ENCODE data around the gene PADI1. TPM values are rescaled to one million over a fixed set of nuclear protein-coding genes. Genes with fewer than 3 reads are reported as not detected.
A peak's percentile ranks its signal among the peaks of the same experiment; 100 is the strongest.

Gene PADI1
- total RNA-seq, 1 donor from 2014 or later = 1.5 TPM

DNA sequence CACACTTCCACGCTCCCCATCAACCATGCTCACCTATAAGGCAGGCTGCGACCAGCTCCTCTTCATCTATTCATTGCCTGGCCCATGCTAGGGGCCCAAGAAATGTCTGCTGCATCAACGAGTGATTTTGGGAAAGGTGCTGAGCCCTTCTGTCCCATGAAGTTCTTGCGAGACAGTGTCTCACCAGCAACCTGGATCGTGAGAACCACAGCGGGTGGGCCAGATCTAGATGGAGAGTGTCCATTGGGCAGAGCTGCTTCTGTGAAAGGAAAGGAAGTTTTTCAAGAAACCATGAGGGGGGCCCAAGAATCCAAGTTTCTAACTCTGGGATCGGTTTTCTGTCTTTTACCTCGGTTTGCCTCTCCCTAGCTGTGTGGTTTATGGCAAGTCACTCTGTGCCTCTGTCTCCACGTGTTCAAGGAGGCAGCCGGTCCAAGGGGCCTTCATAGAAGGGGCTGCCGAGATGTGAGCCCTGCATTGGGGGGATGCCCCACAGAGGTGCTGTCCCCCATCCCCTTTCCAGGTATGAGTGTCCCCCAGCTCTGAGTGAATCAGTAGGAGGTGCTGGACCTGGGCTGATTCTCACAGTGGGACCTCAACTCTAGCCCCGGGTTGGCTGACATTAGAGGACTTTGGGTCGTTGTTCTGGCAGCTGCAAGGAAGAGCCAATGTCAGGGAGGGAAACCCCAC is 8.3 kb upstream of the PADI1 start:
- DNase-seq (ENCODE audit: low read depth) = no peak

GRCh38 chr1:17197696-17198095 is 7.2 kb upstream of the PADI1 start:
- no peak for DNase-seq (ENCODE audit: low read depth)

GRCh38 chr1:17198476-17199258 is 6.3 kb upstream of the PADI1 start:
- peak; percentile 50 for DNase-seq (ENCODE audit: low read depth)

DNA sequence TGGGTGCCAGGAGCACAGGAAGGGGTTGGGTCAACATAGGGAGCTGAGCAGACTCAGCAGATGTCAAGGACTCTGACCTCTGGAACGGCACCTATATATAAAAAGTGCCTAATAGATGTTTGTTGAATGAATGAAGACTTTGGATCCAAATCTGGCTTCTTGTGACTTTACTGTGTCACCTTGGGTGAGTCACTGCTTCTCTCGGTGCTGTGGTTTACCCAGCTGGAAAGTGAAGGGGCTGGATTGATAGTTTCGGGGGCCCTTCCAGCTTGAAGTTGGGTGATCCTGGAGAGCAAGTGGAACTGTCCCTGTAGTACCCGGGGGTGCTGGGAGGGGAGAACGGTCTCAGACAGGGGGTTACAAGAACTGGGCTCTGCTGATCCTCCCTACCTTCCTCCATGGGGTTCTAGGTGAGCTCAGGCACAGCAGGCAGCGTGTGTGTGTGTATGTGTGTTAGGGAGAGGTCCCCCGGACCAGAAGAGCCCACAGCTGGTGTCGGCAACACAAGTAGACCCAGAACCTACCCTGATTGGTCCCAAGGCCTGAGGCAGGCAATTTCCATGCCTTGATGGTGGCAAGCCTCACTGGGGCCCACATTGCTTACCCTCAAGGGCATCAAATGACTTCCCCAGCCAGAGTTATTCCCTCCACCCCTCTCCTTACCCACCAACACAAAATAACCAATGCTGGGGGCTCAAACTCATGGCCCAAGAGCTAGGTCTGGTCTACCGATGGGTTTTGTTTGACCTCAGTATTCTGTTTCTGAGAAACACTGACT is 5.5 kb upstream of the PADI1 start:
- no peak for DNase-seq (ENCODE audit: low read depth)

- DNase-seq (ENCODE audit: low read depth) = no peak
Measured at GRCh38 chr1:17200246-17200645, 4.7 kb upstream of the PADI1 start.

DNA sequence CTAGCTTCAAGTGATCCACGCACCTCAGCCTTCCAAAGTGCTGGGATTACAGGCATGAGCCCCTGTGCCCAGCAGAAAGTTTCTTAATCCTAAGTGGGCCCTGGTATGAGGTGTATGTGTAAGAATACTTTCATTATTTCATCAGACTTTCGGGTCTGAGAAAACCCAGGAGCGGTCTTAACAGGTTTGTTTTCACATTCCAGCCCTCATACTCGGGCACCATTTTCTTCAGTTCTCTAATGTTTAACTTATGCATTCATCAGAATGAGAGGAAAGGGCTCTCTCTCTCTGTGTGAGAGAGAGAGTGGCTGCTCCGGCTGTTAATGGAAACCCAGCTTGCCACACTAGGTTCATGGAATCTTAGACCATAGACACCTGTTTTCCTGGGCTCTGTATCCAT is 4.2 kb upstream of the PADI1 start:
- DNase-seq (ENCODE audit: low read depth) = peak; percentile 98

- DNase-seq (ENCODE audit: low read depth) = peak; percentile 89
Measured at GRCh38 chr1:17201201-17202021, 3.5 kb upstream of the PADI1 start.

DNA sequence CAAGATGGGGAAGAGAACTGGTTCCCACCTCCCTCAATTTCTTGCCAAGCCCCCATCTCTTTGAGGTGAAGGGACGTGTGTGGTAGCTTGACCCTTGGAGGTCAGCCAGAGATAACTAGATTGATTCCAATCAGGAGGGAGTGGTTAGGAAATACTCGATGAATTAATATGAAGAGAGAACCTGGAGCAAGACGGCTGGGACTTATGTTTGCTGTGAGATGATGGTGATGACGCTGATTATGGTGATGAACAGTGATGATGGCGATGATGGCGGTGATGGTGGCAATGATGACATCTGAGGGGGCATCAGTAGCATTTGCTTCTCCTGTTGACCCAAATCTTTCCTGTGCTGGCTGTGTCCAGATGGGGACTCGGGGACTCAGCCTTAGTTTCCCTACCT is 724 bp downstream of the PADI1 start:
- DNase-seq (ENCODE audit: low read depth) = no peak

DNA sequence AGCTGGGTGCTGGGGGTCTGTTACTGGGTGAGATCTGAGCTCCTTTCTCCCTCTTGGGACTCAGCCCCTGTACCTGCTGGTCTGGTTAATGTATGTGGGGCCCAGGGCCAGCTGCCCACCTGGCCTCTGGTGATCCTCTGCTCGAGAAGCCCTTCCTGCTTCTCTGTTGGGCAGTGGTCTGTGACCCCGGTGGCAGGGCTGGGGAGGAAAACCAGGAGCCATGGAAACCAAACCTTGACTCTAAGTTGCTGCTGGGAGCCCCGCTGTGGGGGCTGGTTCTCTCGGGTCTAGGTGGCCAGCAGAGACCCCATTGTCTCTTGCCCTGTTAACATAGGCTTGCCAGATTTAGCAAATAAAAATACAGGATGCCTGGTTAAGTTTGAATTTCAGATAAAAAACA is 1.3 kb downstream of the PADI1 start:
- no peak for DNase-seq (ENCODE audit: low read depth)

GRCh38 chr1:17207046-17207445 is 2.1 kb downstream of the PADI1 start:
- DNase-seq (ENCODE audit: low read depth) = peak; percentile 53

- no peak for DNase-seq (ENCODE audit: low read depth)
Measured at GRCh38 chr1:17207540-17207939, 2.6 kb downstream of the PADI1 start.

DNA sequence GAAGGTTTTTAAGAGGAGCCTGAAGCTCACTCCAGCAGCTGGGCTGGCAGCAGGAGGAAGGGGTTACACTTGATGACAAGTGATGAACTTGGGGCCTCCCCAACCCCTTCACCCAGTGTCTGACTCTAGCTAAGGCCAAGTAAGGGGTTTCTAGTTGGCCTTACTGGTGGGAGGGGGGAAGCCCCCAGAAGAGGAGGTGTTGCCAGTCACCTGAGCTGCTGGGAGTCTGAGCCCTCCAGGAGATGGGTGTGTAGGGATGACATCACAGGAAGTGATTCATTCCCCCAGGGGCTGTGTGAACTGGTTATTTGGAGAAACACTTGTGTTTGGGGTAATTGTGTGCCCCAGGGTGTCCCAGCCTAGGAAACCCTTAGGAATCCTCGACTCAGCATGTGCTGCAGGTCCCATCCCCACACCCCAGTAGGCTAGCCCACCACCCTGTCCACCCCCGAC is 3.1 kb downstream of the PADI1 start:
- DNase-seq (ENCODE audit: low read depth) = peak; percentile 90

GRCh38 chr1:17208546-17208945 is 3.6 kb downstream of the PADI1 start:
- no peak for DNase-seq (ENCODE audit: low read depth)

GRCh38 chr1:17209430-17209829 is 4.5 kb downstream of the PADI1 start:
- no peak for DNase-seq (ENCODE audit: low read depth)

GRCh38 chr1:17210176-17210575 is 5.2 kb downstream of the PADI1 start:
- no peak for DNase-seq (ENCODE audit: low read depth)

DNA sequence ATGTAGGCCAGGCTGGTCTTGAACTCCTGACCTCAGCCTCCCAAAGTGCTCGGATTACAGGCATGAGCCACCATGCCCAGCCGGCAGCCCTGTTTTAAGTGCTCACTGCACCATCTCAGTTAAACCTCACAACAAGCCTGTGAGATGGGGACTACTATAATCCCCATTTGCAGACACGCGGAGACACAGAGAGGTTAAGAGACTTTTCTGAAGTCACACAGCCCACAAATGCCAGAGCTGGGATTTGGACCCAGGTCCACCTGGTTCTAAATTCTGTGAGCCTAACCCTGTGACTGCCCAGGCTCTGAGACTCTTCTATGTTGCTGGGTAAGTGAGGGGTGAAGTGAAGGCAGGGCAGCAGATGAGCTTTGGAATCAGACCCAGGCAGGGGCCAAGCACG is 6.4 kb downstream of the PADI1 start:
- DNase-seq (ENCODE audit: low read depth) = no peak

DNA sequence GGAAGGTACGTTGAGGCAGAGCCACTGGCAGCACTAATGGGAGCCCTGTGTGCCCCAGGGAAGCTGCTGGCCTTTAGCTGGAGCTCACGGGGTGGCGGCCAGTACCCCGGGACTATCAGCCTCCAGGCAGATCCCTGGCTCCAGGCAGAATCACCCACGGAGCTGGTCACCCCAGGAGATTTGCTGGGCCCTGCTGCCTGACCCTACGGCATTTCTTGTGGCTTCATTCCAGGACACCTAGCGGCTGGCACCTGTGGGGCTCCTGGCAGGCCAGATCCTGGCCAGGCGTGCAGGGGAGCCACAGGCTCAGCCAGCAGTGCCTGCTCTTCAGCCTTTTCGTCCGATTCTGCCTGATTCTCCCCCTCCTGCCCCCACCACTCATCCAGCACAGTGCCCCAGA is 7.1 kb downstream of the PADI1 start:
- DNase-seq (ENCODE audit: low read depth) = no peak

- DNase-seq (ENCODE audit: low read depth) = peak; percentile 64
Measured at GRCh38 chr1:17212487-17213121, 7.7 kb downstream of the PADI1 start.

- no peak for DNase-seq (ENCODE audit: low read depth)
Measured at GRCh38 chr1:17213148-17213781, 8.3 kb downstream of the PADI1 start.

DNA sequence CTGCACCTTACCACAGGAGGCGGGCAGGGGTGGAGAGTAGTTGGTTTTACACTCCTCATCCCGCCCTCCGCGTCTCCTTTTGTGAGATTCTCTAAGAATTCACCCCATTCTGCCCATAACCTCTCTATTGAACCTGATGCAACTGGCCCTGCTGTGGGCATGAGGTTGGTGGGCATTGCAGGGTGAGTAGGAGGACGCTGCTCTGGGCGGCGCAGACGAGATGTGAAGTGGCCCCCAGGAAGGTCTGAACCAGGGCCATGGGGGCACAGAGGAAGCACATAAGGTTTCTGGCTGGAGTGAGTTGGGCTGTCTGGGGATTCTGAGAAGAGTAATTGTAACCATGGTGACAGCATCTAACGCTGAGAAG is 8.8 kb downstream of the PADI1 start:
- no peak for DNase-seq (ENCODE audit: low read depth)

Measured in renal cortical epithelial cell (primary cell).